ACC112 (cell line): Measurements from ENCODE around the gene CRYBG1.

Experiments used
- H2AFZ ChIP-seq: fragments of 200-600 bp; sonication (generic); one replicate; pipeline ENCODE4 v1.6.0; 2017; ENCODE audit warnings: antibody characterized with exemption, low read length; ENCODE audit not compliant: unreplicated experiment
- H3K27ac ChIP-seq: fragments of 200-600 bp; sonication (generic); 2 replicates; pipeline ENCODE4 v1.5.1; 2014; ENCODE audit warnings: low read depth, mild to moderate bottlenecking, antibody characterized with exemption, low read length, moderate library complexity
- H3K27me3 ChIP-seq: fragments of 200-600 bp; sonication (generic); 2 replicates; pipeline ENCODE4 v1.6.1; 2014; ENCODE audit warnings: mild to moderate bottlenecking, antibody characterized with exemption, low read length, moderate library complexity, mixed read lengths; ENCODE audit not compliant: insufficient read depth
- H3K36me3 ChIP-seq: fragments of 200-600 bp; sonication (generic); 2 replicates; pipeline ENCODE4 v1.6.1; 2016; ENCODE audit warnings: mild to moderate bottlenecking, antibody characterized with exemption, low read length, moderate library complexity, mixed read lengths; ENCODE audit not compliant: insufficient read depth
- H3K4me1 ChIP-seq: fragments of 200-600 bp; sonication (generic); one replicate; pipeline ENCODE4 v1.6.1; 2016; ENCODE audit warnings: low read length, mixed read lengths; ENCODE audit not compliant: insufficient read depth, unreplicated experiment, control insufficient read depth
- H3K4me3 ChIP-seq: fragments of 200-600 bp; sonication (generic); 2 replicates; pipeline ENCODE4 v1.5.1; 2014; ENCODE audit warnings: mild to moderate bottlenecking, low read depth, low read length
- H3K79me2 ChIP-seq: fragments of 200-600 bp; sonication (generic); one replicate; pipeline ENCODE4 v1.6.0; 2016; ENCODE audit warnings: low read length; ENCODE audit not compliant: control insufficient read depth, unreplicated experiment, insufficient read depth

The CRYBG1 gene

GRCh38 chr6:106446287-106446885 lies 85.9 kb downstream of the CRYBG1 start:
- Histone ChIP-seq H3K79me2 (no peaks in the 10 kb centered on the region), H3K4me1 (peaks cover 12% of the 10 kb centered on the region), H3K4me3 (no peak overlapping the region), H2AFZ (no peak overlapping the region), H3K27ac (no peak overlapping the region), H3K36me3 (no peaks in the 10 kb centered on the region), H3K27me3 (peaks cover 29% of the 10 kb centered on the region)

GRCh38 chr6:106446983-106447382 lies 86.5 kb downstream of the CRYBG1 start:
- Histone ChIP-seq H3K4me1 (peaks cover 16% of the 10 kb centered on the region), H2AFZ (no peak overlapping the region), H3K79me2 (no peaks in the 10 kb centered on the region), H3K4me3 (no peak overlapping the region), H3K27me3 (peaks cover 26% of the 10 kb centered on the region), H3K36me3 (no peaks in the 10 kb centered on the region), H3K27ac (no peak overlapping the region)

DNA sequence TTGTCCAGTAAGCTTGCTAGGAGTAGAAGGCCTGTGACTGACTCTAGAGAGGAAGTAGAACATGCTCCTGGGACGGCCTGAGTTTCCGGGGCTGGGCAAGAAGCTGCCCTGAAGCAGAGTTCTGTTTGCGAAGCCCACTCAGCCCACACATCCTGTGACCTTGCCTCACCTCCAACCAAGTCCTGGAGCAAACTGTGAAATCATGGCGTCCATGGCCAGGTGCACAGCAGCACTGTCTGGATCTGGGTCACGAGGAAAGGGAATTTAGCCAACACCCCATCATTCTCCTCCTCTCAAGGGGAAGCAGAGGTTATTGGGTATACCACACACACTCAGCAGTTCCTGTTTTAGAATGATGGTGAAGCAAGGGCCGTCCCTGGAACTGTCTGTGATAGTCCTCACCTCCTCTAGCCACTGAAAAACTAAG lies 87.5 kb downstream of the CRYBG1 start:
- Histone ChIP-seq H3K27ac (no peak overlapping the region), H3K4me3 (no peak overlapping the region), H3K4me1 (peaks cover 16% of the 10 kb centered on the region), H3K79me2 (no peaks in the 10 kb centered on the region), H3K36me3 (no peaks in the 10 kb centered on the region), H3K27me3 (peaks cover 15% of the 10 kb centered on the region), H2AFZ (no peak overlapping the region)

- H3K4me3 ChIP-seq = no peak overlapping the region
- peaks cover 16% of the 10 kb centered on the region for H3K4me1 ChIP-seq
- no peaks in the 10 kb centered on the region for H3K36me3 ChIP-seq
- no peaks in the 10 kb centered on the region for H3K79me2 ChIP-seq
- H3K27me3 ChIP-seq = no peaks in the 10 kb centered on the region
- peak overlapping the region; percentile 36 for H2AFZ ChIP-seq
- no peak overlapping the region for H3K27ac ChIP-seq
These were observed 90.1 kb downstream of the CRYBG1 start for GRCh38 chr6:106450653-106451052.

DNA sequence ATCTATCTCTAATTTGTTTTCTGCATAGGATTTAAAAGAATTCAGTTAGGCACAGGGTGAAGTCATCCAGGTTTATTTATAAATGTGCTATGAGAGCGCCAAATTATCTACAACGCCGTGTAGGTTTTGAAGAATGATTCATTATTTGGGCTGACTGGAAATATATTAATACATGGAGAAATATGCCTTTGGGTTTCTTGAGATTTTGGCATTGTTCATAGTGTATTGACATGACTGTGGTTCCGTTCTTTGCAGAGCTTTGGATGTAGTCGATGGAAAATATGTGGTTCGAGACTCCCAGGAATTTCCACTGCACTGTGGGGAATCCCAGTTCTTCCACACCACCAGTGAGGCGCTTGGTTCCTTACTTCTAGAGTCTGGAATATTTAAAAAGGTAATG lies 90.9 kb downstream of the CRYBG1 start:
- no peak overlapping the region for H3K4me3 ChIP-seq
- peak overlapping the region; percentile 36 for H2AFZ ChIP-seq
- no peaks in the 10 kb centered on the region for H3K27me3 ChIP-seq
- no peaks in the 10 kb centered on the region for H3K79me2 ChIP-seq
- H3K4me1 ChIP-seq = peaks cover 16% of the 10 kb centered on the region
- no peaks in the 10 kb centered on the region for H3K36me3 ChIP-seq
- no peak overlapping the region for H3K27ac ChIP-seq

- Histone ChIP-seq H2AFZ (no peak overlapping the region), H3K4me1 (peaks cover 16% of the 10 kb centered on the region), H3K36me3 (no peaks in the 10 kb centered on the region), H3K27me3 (no peaks in the 10 kb centered on the region), H3K27ac (no peak overlapping the region), H3K79me2 (no peaks in the 10 kb centered on the region), H3K4me3 (no peak overlapping the region)
These were observed 92.1 kb downstream of the CRYBG1 start for GRCh38 chr6:106452628-106453027.

GRCh38 chr6:106453756-106454367 lies 93.3 kb downstream of the CRYBG1 start:
- Histone ChIP-seq H3K4me1 (peaks cover 16% of the 10 kb centered on the region), H3K27ac (no peak overlapping the region), H3K4me3 (no peak overlapping the region), H3K36me3 (no peaks in the 10 kb centered on the region), H3K79me2 (no peaks in the 10 kb centered on the region), H2AFZ (no peak overlapping the region), H3K27me3 (no peaks in the 10 kb centered on the region)

DNA sequence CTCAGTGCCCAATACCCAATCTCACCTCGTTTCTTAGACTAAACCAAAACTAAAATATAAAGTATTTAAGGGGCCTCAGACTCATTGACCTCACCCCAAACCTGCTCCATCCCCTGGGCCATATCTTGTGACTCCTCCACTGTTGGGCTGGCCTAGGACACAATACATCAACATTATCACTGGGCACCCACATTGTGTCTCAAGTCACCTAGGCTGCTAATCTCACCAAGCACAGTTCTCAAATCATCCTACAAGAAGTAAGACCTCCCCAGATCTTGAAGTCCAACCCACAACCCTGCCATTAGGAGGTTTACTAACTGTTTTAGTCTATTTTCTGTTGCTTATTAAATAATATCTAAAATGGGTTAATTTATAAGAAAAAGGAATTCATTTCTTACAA lies 96.2 kb downstream of the CRYBG1 start:
- H2AFZ ChIP-seq = no peak overlapping the region
- no peaks in the 10 kb centered on the region for H3K27me3 ChIP-seq
- no peaks in the 10 kb centered on the region for H3K79me2 ChIP-seq
- H3K36me3 ChIP-seq = no peaks in the 10 kb centered on the region
- H3K4me1 ChIP-seq = no peaks in the 10 kb centered on the region
- H3K4me3 ChIP-seq = no peak overlapping the region
- H3K27ac ChIP-seq = no peak overlapping the region

- Histone ChIP-seq H3K27me3 (no peaks in the 10 kb centered on the region), H3K4me1 (no peaks in the 10 kb centered on the region), H3K4me3 (no peak overlapping the region), H3K27ac (no peak overlapping the region), H2AFZ (no peak overlapping the region), H3K79me2 (no peaks in the 10 kb centered on the region), H3K36me3 (no peaks in the 10 kb centered on the region)
These were observed 97.8 kb downstream of the CRYBG1 start for GRCh38 chr6:106458021-106458986.

- no peak overlapping the region for H3K4me3 ChIP-seq
- H3K79me2 ChIP-seq = no peaks in the 10 kb centered on the region
- no peak overlapping the region for H3K27ac ChIP-seq
These were observed 100.0 kb downstream of the CRYBG1 start for GRCh38 chr6:106460481-106460880.

More at GRCh38 chr6:106460481-106460880, 100.0 kb downstream of the CRYBG1 start:
- H3K36me3 ChIP-seq = no peaks in the 10 kb centered on the region
- no peaks in the 10 kb centered on the region for H3K27me3 ChIP-seq
- no peaks in the 10 kb centered on the region for H3K4me1 ChIP-seq
- H2AFZ ChIP-seq = no peak overlapping the region
